Ishikawa (cell line): ENCODE measurements around the gene NPAS3.

ENCODE experiments used
- CEBPB ChIP-seq: IDR thresholded peaks from 2 replicates; pipeline ENCODE4 v1.6.1; 2012
- CREB1 ChIP-seq: IDR thresholded peaks from 2 replicates; pipeline ENCODE4 v1.6.1; 2012; ENCODE audit warnings: low read depth
- EGR1 ChIP-seq: IDR thresholded peaks from 2 replicates; pipeline ENCODE4 v1.6.1; 2012
- EP300 ChIP-seq: IDR thresholded peaks from 2 replicates; pipeline ENCODE4 v1.6.1; 2012; ENCODE audit warnings: borderline replicate concordance
- MAX ChIP-seq: IDR thresholded peaks from 2 replicates; pipeline ENCODE4 v1.6.1; 2012
- NFIC ChIP-seq: IDR thresholded peaks from 2 replicates; pipeline ENCODE4 v1.6.1; 2012
- RAD21 ChIP-seq: IDR thresholded peaks from 2 replicates; pipeline ENCODE4 v1.6.1; 2012; ENCODE audit warnings: low read depth
- TAF1 ChIP-seq: IDR thresholded peaks from 2 replicates; pipeline ENCODE4 v1.6.1; 2012; ENCODE audit warnings: low read depth, mild to moderate bottlenecking
- TCF12 ChIP-seq: IDR thresholded peaks from 2 replicates; pipeline ENCODE4 v1.6.1; 2012; ENCODE audit warnings: low read depth
- TEAD4 ChIP-seq: IDR thresholded peaks from 2 replicates; pipeline ENCODE4 v1.6.1; 2012
- USF1 ChIP-seq: IDR thresholded peaks from 2 replicates; pipeline ENCODE4 v1.6.1; 2012
- YY1 ChIP-seq: IDR thresholded peaks from 2 replicates; pipeline ENCODE4 v1.6.1; 2012; ENCODE audit warnings: low read depth
- ZBTB7A ChIP-seq: IDR thresholded peaks from 2 replicates; pipeline ENCODE4 v1.6.1; 2012; ENCODE audit warnings: low read depth
- TF ChIP-seq, protein P1 (sequence below): IDR thresholded peaks from 2 replicates; pipeline ENCODE4 v1.6.1; 2012; ENCODE audit warnings: low read depth, mild to moderate bottlenecking

The NPAS3 gene

GRCh38 chr14:33668066-33668465 lies 729.4 kb downstream of the NPAS3 start:
- no peak for TF ChIP-seq USF1
- TF ChIP-seq NFIC, result no peak
- TF ChIP-seq TCF12, result no peak
- TF ChIP-seq CEBPB, result no peak
- TF ChIP-seq CREB1, result no peak
- no peak for TF ChIP-seq TAF1
- TF ChIP-seq, protein P1, sequence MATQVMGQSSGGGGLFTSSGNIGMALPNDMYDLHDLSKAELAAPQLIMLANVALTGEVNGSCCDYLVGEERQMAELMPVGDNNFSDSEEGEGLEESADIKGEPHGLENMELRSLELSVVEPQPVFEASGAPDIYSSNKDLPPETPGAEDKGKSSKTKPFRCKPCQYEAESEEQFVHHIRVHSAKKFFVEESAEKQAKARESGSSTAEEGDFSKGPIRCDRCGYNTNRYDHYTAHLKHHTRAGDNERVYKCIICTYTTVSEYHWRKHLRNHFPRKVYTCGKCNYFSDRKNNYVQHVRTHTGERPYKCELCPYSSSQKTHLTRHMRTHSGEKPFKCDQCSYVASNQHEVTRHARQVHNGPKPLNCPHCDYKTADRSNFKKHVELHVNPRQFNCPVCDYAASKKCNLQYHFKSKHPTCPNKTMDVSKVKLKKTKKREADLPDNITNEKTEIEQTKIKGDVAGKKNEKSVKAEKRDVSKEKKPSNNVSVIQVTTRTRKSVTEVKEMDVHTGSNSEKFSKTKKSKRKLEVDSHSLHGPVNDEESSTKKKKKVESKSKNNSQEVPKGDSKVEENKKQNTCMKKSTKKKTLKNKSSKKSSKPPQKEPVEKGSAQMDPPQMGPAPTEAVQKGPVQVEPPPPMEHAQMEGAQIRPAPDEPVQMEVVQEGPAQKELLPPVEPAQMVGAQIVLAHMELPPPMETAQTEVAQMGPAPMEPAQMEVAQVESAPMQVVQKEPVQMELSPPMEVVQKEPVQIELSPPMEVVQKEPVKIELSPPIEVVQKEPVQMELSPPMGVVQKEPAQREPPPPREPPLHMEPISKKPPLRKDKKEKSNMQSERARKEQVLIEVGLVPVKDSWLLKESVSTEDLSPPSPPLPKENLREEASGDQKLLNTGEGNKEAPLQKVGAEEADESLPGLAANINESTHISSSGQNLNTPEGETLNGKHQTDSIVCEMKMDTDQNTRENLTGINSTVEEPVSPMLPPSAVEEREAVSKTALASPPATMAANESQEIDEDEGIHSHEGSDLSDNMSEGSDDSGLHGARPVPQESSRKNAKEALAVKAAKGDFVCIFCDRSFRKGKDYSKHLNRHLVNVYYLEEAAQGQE, result no peak
- no peak for TF ChIP-seq TEAD4

DNA sequence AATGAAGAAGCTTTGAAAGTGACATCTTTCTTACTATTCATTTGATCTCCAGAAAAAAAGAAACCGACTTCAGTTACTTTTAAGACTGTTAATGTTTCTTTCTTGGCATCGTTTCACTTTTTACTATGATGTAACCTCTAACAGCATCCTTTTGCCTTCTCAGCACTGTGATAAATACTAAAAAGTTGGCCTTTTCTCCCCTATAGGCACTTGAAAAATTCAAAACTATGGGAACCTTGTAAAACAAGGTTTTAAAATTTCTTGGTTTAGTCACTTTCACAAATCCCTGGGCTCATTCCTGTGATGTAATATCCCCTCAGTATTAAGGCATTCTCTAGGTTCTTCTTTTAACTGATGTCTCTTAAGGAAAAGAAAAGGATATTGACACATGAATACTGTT lies 730.4 kb downstream of the NPAS3 start:
- TF ChIP-seq TCF12 (no peak), RAD21 (no peak), USF1 (no peak), TAF1 (no peak)

DNA sequence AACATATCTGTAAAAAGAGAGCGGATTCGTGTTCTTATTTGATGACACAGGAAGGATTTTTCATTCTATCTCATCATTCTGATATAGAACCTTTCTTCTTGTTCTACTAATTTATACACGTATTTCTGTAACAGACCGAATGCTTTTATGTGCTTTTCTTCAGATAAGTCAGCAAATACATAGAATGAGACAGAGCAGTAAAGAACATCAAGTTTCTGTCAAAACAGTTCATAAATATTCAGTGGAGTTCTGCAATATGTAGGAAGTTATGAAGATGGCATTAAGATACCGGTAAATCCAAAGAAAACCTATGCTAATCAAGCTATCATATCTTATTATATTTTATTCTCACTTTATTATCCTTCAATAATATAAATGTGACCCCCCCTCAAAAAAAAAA lies 731.6 kb downstream of the NPAS3 start:
- TF ChIP-seq CEBPB (no peak), EP300 (no peak), CREB1 (no peak), TAF1 (no peak), TCF12 (no peak), USF1 (no peak), EGR1 (no peak), TEAD4 (no peak), MAX (no peak), YY1 (no peak)

DNA sequence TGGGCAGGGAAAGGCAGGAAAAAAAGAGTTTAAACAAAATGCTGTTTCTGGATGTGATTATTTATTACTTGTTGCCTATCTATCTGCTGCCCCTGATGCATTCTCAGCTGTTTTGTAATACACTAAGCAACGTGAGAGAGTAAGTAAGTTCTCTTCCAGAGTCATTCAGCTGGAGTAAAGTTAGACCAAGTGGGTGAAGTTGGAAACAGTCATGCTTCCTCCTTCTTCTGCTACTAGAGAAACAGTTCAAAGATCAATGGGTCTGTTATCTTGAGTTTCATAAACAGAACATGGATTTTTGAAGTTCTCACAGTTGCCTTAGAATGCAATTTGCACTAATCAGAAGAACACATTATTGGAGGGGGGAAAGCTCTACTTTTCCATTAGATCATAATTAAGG lies 732.9 kb downstream of the NPAS3 start:
- TF ChIP-seq CREB1 (no peak), TEAD4 (no peak), EGR1 (no peak), ZBTB7A (no peak), TAF1 (no peak), NFIC (no peak), MAX (no peak), EP300 (no peak), RAD21 (no peak), YY1 (no peak), CEBPB (no peak), USF1 (no peak)
- TF ChIP-seq, protein P1, result no peak

DNA sequence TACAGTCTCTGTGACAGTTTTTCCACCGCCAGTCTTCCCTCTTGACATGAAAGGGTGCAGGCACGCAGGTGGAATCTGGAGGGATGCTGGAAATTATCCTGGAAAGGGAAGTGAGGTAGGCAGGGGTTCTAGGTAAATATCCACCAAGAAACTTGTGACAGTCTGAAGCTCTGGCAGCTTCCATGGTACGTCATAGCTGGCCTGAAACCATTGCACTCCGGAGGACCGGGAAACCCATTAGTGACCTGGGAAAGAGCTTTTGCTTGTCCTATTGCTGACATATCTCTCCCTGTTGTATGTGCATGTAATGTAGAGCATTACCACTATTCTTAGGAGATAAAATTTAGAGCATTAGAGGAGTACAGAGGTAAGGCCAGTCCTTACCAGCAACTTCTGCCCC lies 736.2 kb downstream of the NPAS3 start:
- TF ChIP-seq MAX (no peak), CEBPB (no peak), YY1 (no peak)

DNA sequence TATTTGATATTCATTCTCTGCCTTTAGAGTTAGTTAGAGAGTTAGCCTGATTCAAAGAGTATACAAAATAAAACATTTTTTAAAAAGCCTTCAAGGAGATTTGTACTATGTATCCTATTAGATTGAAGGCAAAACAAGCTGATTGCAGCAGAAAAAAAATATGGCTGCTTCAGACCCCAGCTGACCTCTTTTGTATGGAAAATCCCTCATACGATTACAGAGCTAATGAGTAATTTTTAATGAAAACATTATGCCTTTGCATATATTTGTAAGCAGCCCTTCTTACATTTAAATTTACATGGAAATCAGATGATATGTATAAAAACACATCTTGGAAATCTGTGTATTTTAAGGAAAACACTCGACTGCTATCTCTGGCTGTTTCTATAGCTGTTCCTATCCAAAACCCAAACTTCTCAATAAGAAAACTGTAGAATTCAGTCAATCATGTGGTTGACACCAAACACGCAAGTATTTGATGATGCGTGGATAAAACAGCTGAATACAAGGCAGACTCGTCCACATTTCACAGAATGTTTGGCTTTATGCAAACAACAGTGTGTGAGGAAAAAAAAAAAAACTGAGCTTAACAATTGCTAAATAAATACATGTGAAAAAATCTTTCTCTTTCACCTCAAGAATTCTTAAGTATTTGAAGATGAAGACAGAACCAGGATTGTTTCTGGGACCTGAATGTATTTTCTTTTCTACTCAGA lies 736.9 kb downstream of the NPAS3 start:
- TF ChIP-seq CEBPB, result no peak
